CD4-positive, alpha-beta T cell treated with Interleukin-15 for 4 hours (primary cell): Measurements from ENCODE around the gene TSR1.

Experiments
- DNase-seq: peaks from one replicate; pipeline ENCODE4 v3.0.0-alpha.2; 2020; ENCODE audit warnings: low spot score

Gene TSR1

DNA sequence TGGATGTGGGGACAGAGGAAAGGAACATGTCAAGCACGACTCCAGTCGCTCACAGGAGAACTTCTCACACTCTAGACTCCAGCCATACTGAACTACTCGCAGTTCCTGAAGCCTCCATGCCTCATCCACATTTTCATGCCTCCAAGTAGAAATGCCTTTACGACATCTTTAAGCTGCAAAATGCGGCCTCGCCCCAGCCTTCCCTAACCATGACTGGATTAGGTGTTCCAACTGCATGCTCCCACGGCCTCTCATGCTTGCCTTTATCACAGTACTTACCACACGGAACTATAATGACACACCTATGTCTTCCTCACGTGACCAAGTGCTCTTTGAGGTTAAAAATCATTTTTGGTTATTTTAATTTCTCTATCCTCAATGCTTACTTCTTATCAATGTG is 56.5 kb downstream of the TSR1 start:
- DNase-seq: no peak

DNA sequence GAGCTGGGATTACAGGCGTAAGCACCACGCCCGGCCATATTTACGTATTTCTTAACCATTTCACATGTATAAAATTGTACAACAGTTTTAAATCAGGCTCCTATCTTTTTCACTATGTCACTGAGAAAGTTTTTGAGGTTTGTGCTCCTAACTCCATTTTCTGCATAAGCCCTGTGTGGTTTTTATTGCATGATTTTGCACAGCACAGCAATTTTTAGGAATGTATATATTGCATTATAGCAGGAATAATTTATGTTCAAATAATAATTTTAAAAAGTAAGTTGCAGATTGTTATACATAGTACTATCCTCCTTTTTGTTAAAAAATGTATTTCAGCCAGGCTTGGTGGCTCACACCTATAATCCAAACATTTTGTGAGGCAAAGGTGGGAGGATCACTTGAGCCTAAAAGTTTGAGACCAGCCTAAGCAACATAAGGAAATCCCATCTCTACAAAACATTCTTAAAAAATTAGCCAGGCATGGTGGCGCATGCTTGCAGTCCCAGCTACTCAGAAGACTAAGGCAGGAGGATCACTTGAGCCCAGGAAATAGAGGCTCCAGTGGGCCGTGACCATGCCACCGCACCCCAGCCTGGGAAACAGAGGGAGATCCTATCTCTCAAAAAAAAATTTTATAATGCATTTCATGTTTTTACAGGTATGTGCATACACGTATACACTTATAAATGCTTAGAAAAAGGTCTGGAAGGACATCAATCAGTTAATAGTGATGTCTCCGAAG is 58.7 kb downstream of the TSR1 start:
- no peak for DNase-seq

DNA sequence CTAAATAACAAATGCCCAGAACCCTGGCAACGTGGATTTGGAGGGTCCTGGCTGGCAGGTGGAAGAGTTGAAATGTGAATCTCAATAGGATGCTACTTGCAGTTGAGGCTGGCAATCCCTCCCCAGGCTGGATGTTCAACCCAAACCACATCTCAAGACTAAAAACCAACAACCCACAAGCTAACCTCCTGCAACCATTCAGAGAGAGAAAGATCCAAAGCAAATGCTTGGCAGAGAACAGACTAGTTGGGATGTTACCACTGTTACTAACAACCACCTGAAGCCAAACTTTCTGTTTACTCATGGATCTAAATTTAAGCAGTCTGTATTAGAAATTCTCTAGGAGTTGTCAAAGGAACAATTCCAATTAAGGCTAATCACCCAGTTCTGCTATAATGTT is 60.5 kb downstream of the TSR1 start:
- DNase-seq: no peak

DNA sequence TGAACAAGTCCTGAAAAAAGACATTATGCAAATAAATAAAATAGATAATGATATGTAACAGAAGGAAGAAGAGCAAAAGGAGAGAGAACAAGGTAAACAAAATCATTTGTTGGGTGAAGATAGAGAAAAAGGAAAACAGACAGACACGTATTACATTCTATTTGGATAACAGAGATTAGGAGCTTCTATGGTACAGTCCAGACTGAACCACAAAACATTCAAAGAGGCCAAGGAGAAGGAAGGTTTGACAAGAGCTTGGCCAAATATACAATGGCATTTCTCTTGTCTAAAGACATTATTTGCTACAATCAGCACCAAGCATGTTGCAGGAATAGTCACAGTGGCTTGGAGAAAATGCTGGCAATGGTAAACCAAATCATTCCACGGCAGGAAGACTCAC is 61.8 kb downstream of the TSR1 start:
- no peak for DNase-seq
